Adipocyte (in vitro differentiated cells): ENCODE measurements around the gene HERC2.
"Not testable (repeated sequence)": the region's sequence is repeated elsewhere in the genome, so short reads cannot be mapped to it uniquely, and the experiment has no call there.

Experiments
- DNase-seq: peaks from one replicate; pipeline ENCODE4 v3.0.0-alpha.2; 2015; ENCODE audit warnings: low read depth
- H3K27me3 ChIP-seq: replicated peaks from 2 replicates; pipeline ENCODE4 v1.7.0; 2013; ENCODE audit warnings: mild to moderate bottlenecking, low read length, moderate library complexity; ENCODE audit not compliant: control insufficient read depth, insufficient read depth
- H3K36me3 ChIP-seq: 2 replicates; pipeline ENCODE4 v1.7.0; 2013; ENCODE audit warnings: low read length, mild to moderate bottlenecking, moderate library complexity; ENCODE audit not compliant: control insufficient read depth, insufficient read depth, severe bottlenecking
- H3K4me1 ChIP-seq: 2 replicates; pipeline ENCODE4 v1.7.0; 2013; ENCODE audit warnings: mild to moderate bottlenecking, low read length, moderate library complexity; ENCODE audit not compliant: control insufficient read depth, insufficient read depth
- H3K4me3 ChIP-seq: 2 replicates; pipeline ENCODE4 v1.7.0; 2013; ENCODE audit warnings: mild to moderate bottlenecking, low read length, moderate library complexity
- H3K9ac ChIP-seq: 2 replicates; pipeline ENCODE4 v1.7.0; 2013; ENCODE audit warnings: mild to moderate bottlenecking, low read length, moderate library complexity
- H3K9me3 ChIP-seq: 2 replicates; pipeline ENCODE4 v1.7.0; 2013; ENCODE audit warnings: mild to moderate bottlenecking, low read length, moderate library complexity; ENCODE audit not compliant: control insufficient read depth

HERC2 gene

DNA sequence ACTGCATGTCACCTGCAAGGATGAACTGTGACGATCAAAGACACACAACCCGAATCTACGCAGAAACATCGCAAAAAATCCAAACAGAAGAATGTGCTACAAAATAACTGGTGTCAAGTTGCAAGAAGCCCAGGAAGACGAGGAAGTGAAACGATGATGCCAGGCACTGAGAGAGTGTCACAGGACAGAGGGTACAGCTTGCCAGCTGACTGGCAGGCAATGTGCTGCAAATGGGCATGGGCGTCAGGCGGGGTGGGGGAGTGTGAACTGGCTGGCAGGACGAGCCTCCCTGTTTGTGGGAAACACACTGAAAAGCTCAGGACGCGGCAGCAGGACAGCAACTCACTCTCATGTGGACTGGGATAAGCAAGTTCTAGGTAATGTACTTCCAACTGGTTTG, 193.9 kb downstream of the HERC2 start:
- Histone ChIP-seq H3K9me3 (no peaks in the 10 kb centered on the region), H3K4me1 (peaks cover 10% of the 10 kb centered on the region), H3K27me3 (no peaks in the 10 kb centered on the region), H3K9ac (no peak overlapping the region), H3K36me3 (peaks cover 69% of the 10 kb centered on the region), H3K4me3 (no peak overlapping the region)
- DNase-seq = no peak

DNA sequence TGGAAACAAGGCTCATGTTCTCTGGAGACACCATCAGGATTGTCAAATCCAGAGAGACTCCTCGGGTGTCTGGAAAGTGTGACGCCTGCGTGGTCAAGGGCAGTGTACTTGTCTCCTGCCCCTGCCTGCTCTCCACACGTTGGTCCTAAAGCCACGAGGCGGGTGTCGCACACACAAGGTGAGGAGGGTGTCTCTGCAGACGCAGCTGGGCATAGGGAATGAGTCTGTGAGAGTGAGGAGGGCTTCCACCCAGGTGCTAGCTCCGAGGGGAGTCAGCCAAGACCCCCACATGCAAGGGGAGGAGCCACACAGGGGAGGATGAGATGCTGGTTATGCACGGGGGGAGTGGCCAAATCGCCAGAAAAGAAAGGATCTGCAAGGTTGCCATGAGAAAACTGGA, 194.9 kb downstream of the HERC2 start:
- no peaks in the 10 kb centered on the region for H3K4me1 ChIP-seq
- H3K9me3 ChIP-seq = no peaks in the 10 kb centered on the region
- H3K36me3 ChIP-seq = peaks cover 73% of the 10 kb centered on the region
- no peak overlapping the region for H3K4me3 ChIP-seq
- no peak for DNase-seq
- H3K27me3 ChIP-seq = no peaks in the 10 kb centered on the region
- H3K9ac ChIP-seq = no peak overlapping the region

DNA sequence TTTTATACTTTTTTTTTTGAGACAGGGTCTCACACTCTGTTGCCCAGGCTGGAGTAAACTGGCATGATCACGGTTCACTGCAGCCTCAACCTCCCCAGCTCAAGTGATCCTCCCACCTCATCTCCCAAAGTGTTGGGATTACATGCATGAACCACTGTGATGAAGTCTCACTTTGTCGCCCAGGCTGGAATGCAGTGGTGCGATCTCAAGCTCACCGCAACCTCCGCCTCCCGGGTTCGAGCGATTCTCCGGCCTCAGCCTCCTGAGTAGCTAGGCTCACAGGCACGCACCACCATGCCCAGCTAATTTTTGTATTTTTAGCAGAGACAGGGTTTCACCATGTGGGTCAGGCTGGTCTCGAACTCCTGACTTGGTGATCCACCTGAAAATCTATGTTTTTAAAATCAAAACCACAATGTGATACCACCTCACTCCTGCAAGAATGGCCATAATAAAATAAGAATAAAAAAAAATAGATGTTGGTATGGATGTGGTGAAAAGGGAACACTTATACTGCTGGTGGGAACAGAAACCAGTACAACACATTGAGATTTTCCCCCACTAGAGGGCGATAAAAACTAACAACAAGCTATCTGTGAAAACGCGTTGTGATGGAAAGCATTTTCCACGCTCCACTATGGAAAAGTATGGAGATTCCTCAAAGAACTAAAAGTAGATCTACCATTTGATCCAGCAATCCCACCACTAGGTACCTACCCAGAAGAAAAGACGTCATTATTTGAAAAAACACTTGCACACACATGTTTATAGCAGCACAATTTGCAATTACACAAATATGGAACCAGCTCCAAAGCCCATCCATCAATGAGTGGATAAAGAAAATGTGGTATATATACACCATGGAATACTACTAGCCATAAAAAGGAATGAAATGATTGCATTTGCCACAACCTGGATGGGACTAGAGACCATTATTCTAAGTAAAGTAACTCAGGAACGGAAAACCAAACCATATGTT, 196.0 kb downstream of the HERC2 start:
- peaks cover 71% of the 10 kb centered on the region for H3K36me3 ChIP-seq
- peak; percentile 80 for DNase-seq

DNA sequence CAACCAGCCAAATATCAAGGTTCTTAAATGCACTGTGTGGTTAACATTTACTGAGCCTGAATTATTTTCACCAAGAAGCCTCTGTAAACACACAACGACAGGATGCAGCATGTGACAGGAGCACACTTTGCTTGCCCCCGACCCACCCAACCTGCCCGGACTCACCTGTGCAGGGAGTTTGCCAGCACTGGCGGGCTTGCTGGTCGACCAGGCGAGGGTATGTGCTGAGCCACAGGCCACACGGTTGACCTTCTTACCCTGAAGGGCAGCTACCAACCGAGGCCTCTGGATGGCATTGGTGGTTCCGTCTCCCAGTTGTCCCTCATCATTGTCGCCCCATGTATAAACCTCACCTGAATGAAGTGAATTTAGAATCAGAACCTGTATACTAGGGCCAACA, 197.1 kb downstream of the HERC2 start:
- Histone ChIP-seq H3K9me3 (no peaks in the 10 kb centered on the region), H3K4me1 (peaks cover 5% of the 10 kb centered on the region), H3K36me3 (peaks cover 74% of the 10 kb centered on the region), H3K9ac (no peak overlapping the region), H3K27me3 (no peaks in the 10 kb centered on the region), H3K4me3 (no peak overlapping the region)
- no peak for DNase-seq

More for the DNA sequence above, 196.0 kb downstream of the HERC2 start:
- Histone ChIP-seq H3K4me3 (no peak overlapping the region), H3K27me3 (no peaks in the 10 kb centered on the region), H3K9me3 (no peaks in the 10 kb centered on the region), H3K4me1 (no peaks in the 10 kb centered on the region), H3K9ac (no peak overlapping the region)

DNA sequence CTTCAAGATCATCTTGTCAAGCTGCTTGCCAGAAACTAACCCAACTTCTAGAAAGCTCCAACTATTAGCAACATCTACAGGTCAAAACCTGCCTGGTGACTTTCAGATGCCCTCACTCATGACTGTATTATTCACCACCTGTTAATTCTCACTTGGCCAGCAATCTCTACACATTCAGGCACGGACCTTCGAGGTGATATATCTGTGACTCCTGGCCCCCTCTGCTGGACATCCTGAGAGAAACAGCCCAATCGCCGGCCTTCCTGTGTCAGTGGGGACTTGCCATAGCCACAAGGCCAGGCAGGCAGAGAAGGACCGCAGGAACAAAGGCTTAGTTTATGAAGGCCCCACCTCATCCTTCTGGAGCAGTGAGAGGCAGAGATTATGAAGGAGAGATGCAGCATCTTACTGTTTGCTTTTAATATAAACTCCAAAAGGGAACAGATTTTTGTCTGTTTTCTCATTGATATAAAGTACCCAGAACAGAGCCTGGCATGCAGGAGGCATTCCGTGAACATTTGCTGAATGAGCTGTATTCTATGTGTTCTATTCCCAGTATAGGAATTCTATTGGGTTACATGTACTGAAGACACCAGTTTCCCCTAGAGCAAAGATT, 198.5 kb downstream of the HERC2 start:
- Histone ChIP-seq H3K36me3 (peaks cover 76% of the 10 kb centered on the region), H3K4me1 (peaks cover 11% of the 10 kb centered on the region), H3K9ac (no peak overlapping the region), H3K4me3 (no peak overlapping the region), H3K9me3 (no peaks in the 10 kb centered on the region), H3K27me3 (no peaks in the 10 kb centered on the region)
- peak; percentile 86 for DNase-seq

DNA sequence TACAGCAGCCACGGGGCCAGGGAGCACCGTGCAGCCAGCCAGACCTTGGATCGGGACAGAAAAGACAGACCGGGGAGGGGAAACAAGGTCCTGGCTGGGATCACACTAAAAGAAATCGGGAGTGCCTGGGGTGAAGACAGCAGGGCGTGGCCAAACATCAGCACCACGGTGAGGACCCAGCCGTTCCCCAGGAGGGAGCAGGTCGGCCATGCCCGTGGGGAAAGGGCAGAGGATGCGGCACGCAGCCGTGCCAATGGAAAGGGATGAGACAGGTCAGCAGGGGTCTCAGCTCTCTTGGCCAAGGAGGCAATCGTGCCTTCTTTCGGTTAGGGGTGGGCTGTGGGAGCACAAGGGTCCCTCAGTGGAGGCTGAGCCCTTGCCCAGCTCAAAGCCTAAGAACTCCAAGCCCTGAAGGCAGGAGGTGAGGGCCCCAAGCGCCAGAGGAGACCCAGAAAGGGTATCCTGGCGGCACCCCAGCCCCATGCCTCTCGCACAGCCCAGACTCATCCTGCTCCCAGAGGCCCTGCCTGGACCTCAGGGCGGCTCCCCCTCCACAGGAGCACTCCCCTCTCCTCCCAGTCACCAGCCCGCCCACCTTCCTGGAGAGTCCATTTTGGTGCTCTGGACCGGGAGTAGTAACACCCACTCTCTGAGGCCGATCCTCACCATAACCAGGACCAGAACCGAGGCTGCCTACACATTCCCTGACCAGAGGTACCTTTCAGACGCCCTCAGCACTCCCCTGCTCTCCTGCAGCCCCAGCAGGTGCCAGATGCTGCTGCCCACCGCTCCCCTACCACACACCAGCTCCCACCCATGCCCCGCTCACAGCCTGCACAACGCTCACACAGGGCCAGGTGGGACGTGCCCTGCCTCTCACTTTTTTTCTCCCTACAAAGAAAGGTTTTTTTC, 199.7 kb downstream of the HERC2 start:
- Histone ChIP-seq H3K36me3 (peaks cover 78% of the 10 kb centered on the region), H3K4me3 (no peak overlapping the region), H3K4me1 (peaks cover 11% of the 10 kb centered on the region), H3K9ac (no peak overlapping the region), H3K27me3 (no peaks in the 10 kb centered on the region), H3K9me3 (no peaks in the 10 kb centered on the region)
- DNase-seq = no peak

DNA sequence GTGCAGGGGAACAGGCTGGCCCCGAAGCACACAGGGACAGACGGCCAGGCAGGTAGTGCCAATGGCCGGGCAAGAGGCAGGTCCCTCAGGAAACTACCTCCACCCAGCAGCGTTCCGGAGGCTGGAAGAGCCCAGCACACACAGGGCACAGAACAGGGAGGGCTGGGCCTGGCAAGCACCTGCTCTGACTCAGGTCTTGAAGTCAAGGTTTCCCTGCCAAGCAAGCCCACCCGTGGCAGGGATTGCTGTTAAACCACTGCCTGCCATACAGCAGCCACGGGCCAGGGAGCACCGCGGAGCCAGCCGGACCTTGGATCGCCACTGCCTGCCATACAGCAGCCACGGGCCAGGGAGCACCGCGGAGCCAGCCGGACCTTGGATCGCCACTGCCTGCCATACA, 200.4 kb downstream of the HERC2 start:
- not testable (repeated sequence) for H3K27me3 ChIP-seq, DNase-seq, H3K9ac ChIP-seq, H3K4me3 ChIP-seq, H3K9me3 ChIP-seq
- Histone ChIP-seq H3K36me3 (peaks cover 80% of the 10 kb centered on the region), H3K4me1 (peaks cover 11% of the 10 kb centered on the region)

DNA sequence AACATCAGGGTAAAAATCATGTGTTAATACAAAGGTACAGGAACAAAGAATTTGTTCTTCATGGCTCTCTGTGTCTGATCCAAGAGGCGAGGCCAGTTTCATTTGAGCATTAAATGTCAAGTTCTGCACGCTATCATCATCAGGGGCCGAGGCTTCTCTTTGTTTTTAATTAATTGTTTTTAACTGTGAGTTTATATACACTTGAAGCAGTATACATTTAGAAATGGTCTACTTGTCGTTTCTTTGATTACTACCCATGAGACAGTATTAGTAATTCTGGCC, 201.7 kb downstream of the HERC2 start:
- Histone ChIP-seq H3K9me3 (no peaks in the 10 kb centered on the region), H3K9ac (peak overlapping the region; percentile 11), H3K27me3 (no peaks in the 10 kb centered on the region), H3K36me3 (peaks cover 90% of the 10 kb centered on the region), H3K4me1 (peaks cover 11% of the 10 kb centered on the region), H3K4me3 (no peak overlapping the region)
- no peak for DNase-seq

DNA sequence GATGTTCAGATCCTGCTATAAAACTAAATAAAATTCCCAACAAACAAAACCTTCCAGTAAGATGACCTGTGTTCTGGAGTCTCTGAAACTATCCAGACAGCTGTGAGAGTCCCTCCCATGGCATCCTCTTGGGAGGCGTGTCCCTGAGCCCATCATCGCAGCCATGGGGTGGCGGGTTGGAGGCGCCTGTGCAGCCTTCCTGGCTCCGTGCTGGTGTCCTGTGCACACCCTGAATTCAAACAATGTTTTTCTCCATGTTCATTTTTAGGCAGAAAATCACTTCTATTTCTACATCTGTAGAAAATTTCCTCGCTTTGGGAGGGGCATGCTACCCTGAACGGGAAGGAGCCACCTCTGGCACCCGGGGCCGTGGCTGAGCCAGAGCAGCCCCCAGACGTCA, 203.4 kb downstream of the HERC2 start:
- peaks cover 11% of the 10 kb centered on the region for H3K4me1 ChIP-seq
- peaks cover 90% of the 10 kb centered on the region for H3K36me3 ChIP-seq
- H3K9me3 ChIP-seq = no peaks in the 10 kb centered on the region
- DNase-seq = no peak
- no peaks in the 10 kb centered on the region for H3K27me3 ChIP-seq
- H3K4me3 ChIP-seq = no peak overlapping the region
- no peak overlapping the region for H3K9ac ChIP-seq

DNA sequence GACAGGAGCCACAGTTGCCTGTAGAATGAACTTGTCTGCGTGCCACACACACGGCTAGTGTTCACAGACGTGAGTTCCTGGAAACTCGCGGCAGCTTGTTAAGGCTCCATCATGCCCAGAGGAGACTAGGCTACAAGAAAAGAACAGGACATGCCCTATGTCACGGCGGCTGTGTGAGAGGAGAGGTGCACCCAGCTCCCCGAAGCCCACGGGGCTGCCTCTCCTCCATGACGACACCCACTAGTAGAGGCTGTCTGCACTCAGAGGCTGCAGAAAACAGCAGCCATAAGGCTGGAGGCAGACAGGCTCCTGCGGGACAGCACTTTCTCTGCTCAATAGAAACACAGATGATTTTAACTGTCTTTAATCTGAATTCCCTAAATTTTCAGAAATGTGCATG, 203.9 kb downstream of the HERC2 start:
- no peak for DNase-seq
- Histone ChIP-seq H3K36me3 (peaks cover 90% of the 10 kb centered on the region), H3K27me3 (no peaks in the 10 kb centered on the region), H3K4me1 (peaks cover 11% of the 10 kb centered on the region), H3K9me3 (no peaks in the 10 kb centered on the region), H3K9ac (no peak overlapping the region), H3K4me3 (no peak overlapping the region)

DNA sequence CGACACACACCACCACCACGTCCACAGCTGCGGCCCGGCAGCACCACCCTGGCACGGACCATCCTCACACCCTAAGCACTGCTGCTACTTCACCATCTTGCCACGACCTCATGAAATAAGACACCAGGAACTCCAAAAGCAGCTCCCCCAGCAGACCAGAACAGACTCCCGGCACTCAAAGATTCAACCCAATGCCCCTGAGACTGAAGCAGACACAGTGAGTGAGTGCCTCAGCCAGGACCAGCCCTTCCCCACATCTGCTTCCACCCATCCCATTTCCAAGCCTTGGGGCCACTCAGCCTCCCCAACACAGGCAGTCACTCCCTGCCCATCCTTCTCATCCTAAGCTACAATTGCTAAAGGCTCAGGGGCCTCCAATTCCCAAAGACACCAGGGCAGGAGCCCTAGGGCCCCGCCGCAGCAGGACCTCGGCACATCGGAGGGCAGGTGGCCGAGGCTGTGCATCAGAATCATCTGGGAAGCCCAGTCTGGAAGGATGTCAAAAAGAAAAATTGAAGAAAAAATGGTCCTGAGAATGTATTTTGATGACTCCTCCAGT, 204.5 kb downstream of the HERC2 start:
- H3K36me3 ChIP-seq = peaks cover 90% of the 10 kb centered on the region
- H3K4me3 ChIP-seq = no peak overlapping the region
- H3K4me1 ChIP-seq = peaks cover 11% of the 10 kb centered on the region
- no peaks in the 10 kb centered on the region for H3K9me3 ChIP-seq
- no peak overlapping the region for H3K9ac ChIP-seq
- no peaks in the 10 kb centered on the region for H3K27me3 ChIP-seq
- DNase-seq = no peak
